NT2/D1 (cell line): ENCODE data around the gene ETV5.

Experiments
- YY1 ChIP-seq: IDR thresholded peaks from 2 replicates; pipeline ENCODE4 v1.6.1; 2011; ENCODE audit not compliant: insufficient read length, insufficient read depth
- ZNF274 ChIP-seq: IDR thresholded peaks from 2 replicates; pipeline ENCODE4 v1.6.1; 2011; ENCODE audit warnings: mild to moderate bottlenecking, low read depth, low read length

- TF ChIP-seq ZNF274 (no peak), YY1 (no peak)
These were observed 111.8 kb downstream of the ETV5 start for GRCh38 chr3:185997130-185997529.
